SHP77 treated with DMSO at 0.1 percent for 48 hours (cell line): Measurements from ENCODE around the gene SNTG2.
A peak's percentile ranks its signal among the peaks of the same experiment; 100 is the strongest.

Experiments
- DNase-seq: peaks from one replicate; lab custom pipeline; 2025; lab: John Stamatoyannopoulos, UW

The SNTG2 gene

GRCh38 chr2:1318366-1319009 is 367.8 kb downstream of the SNTG2 start:
- DNase-seq: no peak

- DNase-seq: no peak
Observed at GRCh38 chr2:1319393-1319792, 368.7 kb downstream of the SNTG2 start.

DNA sequence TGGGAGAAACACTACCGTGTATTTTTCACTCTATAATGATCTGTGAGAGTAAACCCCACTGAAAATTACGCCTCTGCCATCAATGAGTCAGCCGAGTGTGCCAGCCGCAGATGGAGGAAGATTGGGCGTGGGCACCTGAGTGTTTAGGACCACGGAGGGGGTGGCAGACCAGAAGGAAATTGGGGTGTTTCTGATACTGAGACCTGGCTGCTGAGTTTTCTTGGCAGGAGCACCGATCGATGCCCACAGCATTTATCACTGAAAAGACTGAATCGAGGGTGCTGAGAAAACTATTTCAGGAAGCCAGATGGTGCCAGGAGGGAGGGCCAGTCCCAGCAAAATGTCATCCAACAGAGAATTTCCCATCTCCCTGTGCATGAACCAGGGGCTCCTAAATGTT is 370.7 kb downstream of the SNTG2 start:
- no peak for DNase-seq

GRCh38 chr2:1324884-1325283 is 374.2 kb downstream of the SNTG2 start:
- DNase-seq: no peak

DNA sequence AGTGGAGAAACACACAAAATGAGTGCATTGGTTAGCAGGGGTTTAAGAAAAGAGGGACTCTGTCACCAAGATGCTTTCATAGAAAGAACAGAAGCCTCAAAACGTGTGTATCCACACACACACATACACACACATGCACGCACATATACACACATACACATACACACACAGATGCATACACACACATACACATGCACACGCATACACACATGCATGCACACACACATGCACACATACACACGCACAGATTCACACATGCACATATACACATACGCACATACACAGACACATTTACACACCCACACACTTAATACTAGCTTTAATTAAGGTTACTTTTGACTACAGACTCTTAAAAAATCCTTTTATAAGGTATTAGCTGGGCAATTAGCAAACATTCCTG is 378.0 kb downstream of the SNTG2 start:
- DNase-seq: no peak

- no peak for DNase-seq
Observed at GRCh38 chr2:1339388-1340140, 388.9 kb downstream of the SNTG2 start.

GRCh38 chr2:1340141-1340512 is 389.5 kb downstream of the SNTG2 start:
- DNase-seq: no peak

DNA sequence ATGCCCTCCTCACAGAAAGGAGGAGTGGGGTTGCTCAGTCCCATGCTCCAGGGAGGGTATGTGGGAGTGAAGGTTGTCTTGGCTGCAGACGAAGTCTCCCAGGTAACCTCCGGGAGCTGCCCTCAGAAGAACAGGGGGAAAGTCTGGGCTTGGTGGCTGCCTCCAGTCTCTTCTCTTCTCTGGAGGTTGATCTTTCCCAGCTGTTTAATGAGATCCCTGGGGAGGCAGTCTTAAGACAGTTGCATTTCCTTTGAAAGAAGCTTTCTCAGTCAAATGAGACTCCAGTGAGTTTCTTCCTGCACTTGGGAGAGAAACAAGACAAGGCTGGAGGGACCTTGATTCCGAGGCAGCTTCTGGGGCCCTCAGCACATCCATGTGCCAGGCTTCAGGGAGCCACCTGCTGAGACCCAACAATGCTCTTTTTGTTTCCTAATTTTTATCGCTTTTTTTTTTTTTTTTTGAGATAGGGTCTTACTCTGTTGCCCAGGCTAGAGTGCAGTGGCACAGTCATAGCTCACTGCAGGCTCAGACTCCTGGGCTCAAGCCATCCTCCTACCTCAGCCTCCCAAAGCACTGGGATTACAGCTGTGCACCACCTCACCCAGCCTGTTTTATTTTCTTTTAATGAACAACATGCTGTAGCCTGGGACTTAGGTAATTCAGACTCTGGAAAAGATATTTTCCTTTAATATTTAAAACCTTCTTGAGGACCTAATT is 390.9 kb downstream of the SNTG2 start:
- DNase-seq: no peak

GRCh38 chr2:1348789-1349188 is 398.1 kb downstream of the SNTG2 start:
- DNase-seq: no peak

DNA sequence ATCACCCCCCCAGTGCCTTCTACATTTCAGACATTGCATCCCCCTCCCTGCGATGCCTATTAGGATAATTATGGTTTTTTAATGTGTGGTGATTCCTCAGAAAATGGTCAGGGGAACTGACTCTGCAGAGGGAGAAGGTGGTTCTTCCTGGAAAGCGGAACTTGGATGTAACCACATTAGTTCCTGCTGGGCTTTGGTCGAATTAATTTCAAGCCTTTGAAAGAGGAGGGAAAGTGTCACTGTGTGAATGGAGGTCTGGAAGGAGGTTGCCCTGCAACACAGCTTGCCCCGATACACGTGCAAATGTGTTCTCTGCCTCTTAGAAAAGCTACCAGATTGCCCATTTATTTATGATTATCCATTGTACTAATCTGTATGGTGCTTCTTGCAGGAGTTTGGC is 399.5 kb downstream of the SNTG2 start:
- DNase-seq: no peak

GRCh38 chr2:1353124-1353523 is 402.5 kb downstream of the SNTG2 start:
- no peak for DNase-seq

DNA sequence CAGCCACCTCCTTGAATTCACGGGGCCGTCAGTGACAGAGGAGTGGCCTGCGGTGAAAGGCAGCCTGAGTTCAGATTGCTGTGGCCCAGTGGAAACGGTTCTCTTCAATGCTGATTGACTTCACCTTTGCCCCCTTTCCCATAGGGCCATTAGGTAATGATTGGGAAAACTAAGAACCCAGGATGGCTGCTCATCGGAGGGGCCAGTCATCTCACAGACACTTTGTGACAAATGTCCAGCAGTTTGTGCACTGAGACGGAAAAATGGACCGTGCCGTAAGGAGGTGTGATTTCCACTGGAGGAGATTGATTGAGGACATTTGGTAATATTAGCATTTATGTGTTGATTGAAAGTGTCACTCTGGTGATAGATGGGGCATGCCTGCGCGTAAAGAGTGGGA is 402.9 kb downstream of the SNTG2 start:
- no peak for DNase-seq

DNA sequence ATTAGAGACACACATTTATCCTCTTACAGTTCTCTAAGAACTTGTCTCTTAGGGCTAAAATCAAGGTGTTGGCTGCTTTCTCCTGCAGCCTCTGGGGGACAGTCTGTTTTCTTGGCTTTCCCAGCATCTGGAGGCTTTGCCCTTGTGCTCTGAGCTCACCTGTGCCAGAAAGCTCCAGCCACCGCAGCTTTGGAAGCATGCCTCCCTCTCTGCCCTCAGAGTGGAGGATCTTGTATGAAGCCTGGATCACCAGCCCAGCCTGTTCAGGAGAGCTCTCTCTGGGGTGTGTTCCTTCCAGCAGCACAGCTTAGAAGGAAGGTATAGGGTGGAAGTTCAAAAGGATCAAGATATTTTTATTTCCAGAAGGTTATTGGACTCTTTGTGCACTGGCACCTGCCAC is 409.5 kb downstream of the SNTG2 start:
- DNase-seq: no peak

DNA sequence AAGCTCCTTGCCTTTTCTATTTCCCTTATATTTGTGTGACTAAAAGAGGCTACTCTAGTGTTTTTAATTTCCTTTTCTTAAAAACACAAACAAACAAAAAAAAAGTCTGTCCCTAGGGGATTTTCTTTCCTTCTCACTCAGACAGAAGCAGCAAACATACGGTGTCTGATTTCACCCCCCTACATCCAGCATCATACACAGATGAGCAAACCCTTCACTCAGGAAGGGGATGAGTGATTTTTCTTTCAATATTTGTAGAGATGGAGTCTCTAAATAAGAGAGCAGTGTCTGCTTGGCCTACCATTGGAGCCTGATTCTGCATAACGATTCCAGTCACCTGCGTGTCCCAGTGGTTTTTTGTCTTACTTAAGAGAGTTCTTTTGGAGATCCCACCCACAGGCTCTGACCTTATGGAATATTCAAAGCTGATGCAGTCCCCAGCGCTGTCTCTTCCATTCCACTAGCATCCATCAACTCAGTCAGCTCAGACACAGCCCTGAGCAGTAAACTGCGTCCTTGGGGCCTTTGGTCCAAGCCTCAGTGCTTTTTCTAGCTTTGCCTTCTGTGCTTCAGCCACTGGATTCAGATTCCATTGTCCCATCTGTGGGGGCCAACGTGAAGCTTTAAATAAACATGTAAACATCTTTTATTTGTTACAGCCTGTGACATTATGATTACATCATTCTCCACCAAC is 410.1 kb downstream of the SNTG2 start:
- DNase-seq: no peak

GRCh38 chr2:1363367-1363766 is 412.7 kb downstream of the SNTG2 start:
- no peak for DNase-seq

- DNase-seq: peak; percentile 25
Observed at GRCh38 chr2:1366546-1367134, 416.0 kb downstream of the SNTG2 start.

DNA sequence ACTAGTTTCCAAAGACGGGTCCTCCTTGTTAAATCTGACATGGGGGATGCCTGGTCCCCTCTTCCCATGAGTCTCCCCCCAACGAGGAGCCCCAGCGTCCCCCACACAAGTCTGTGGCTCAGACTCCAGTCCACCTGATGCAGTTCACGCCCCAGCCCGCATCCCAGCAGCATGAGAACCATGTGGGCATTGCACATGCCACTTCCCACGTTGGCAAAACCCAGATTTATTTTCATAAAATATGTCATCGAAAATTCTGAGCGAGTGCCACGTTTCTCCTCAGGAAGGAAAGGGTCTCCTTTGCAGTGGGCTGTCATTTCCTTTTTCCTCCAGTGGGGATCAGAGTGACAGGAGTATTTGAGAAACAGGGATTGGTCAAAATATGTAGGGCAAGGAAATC is 417.0 kb downstream of the SNTG2 start:
- DNase-seq: no peak

DNA sequence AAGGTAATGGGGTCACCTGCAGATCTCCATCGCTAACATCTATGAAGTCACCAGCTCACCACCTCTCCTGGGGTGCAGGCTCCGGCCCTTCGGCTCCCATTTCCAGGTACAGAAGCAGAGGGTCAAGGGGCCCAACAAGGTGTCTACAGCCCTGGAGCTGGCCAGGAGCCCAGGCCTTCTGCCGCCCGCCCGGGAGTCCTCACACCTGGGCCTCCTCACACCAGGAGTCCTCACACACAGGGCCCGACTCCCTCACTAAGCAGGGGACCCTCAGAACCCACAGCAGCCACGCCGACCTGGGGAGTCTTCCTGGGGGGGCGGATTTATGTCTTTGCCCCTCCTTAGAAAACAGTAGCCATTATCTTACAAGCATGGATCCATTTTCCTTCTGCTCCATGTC is 419.3 kb downstream of the SNTG2 start:
- DNase-seq: no peak

- no peak for DNase-seq
Observed at GRCh38 chr2:1370461-1370860, 419.8 kb downstream of the SNTG2 start.

GRCh38 chr2:1371082-1371481 is 420.4 kb downstream of the SNTG2 start:
- DNase-seq: no peak

DNA sequence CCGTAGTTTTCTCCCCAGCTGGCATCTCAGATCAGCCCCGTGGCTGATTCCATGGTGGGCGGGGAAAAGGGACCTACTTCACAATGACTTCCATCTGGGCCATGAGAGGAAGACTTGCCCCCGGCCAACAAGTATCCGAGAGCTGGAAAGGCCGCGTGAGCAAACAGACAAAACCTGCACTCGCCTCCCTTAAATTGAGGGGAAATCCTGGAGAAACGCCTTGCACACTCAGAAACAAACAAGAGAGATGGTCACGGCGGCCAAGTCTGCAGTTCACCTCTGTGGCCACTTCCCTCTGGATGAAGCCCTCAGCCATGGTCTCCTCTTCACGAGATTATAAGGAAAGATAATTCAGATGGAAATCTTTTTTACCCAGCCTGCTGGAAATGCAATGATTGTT is 423.2 kb downstream of the SNTG2 start:
- DNase-seq: no peak

DNA sequence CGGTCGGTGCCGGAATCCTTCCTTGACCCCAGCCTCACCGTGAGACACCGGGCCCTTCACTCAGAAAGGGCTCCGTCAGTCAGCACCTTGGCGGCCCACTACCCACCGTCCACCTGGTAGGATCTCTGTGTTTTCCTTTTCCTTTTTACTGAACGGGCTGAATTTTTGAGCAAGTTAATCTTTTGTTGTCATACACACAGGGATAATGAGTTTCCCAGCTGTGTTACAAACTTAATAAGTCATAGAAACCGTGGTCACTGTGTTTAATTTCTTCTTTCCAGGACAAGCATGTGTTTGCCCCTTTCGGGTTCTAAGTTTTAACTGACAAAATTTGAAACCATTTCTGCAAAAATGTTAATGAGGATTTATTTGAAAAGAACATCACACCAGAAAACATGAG is 423.6 kb downstream of the SNTG2 start:
- DNase-seq: no peak
